OCI-LY1 (cell line): Measurements from ENCODE around the gene PRKCA.

Experiments
- H2AFZ ChIP-seq: fragments of 200-600 bp; sonication (generic), shearing (Covaris generic); 2 replicates; pipeline ENCODE4 v1.6.0; 2014; ENCODE audit warnings: antibody characterized with exemption, mild to moderate bottlenecking, low read length
- H3F3A ChIP-seq: fragments of 200-600 bp; sonication (generic), shearing (Covaris generic); 2 replicates; pipeline ENCODE4 v1.6.0; 2014; ENCODE audit warnings: mild to moderate bottlenecking, antibody characterized with exemption, low read length, moderate library complexity; ENCODE audit not compliant: insufficient read depth
- H3K27ac ChIP-seq: fragments of 200-600 bp; sonication (generic); 2 replicates; pipeline ENCODE4 v1.5.1; 2014; ENCODE audit warnings: low read length, mixed run types, mild to moderate bottlenecking, low read depth; ENCODE audit not compliant: poor library complexity, severe bottlenecking
- H3K27me3 ChIP-seq: fragments of 200-600 bp; sonication (generic); 2 replicates; pipeline ENCODE4 v1.6.0; 2014; ENCODE audit warnings: antibody characterized with exemption, mild to moderate bottlenecking, low read length, moderate library complexity; ENCODE audit not compliant: insufficient read depth
- H3K36me3 ChIP-seq: fragments of 200-600 bp; sonication (generic); 2 replicates; pipeline ENCODE4 v1.6.1; 2014; ENCODE audit warnings: mild to moderate bottlenecking, antibody characterized with exemption, low read length, moderate library complexity, mixed read lengths; ENCODE audit not compliant: insufficient read depth
- H3K4me1 ChIP-seq: fragments of 200-600 bp; sonication (generic); 2 replicates; pipeline ENCODE4 v1.5.1; 2014; ENCODE audit warnings: mild to moderate bottlenecking, low read length, moderate library complexity; ENCODE audit not compliant: insufficient read depth, severe bottlenecking
- H3K4me2 ChIP-seq: fragments of 200-600 bp; sonication (generic), shearing (Covaris generic); 2 replicates; pipeline ENCODE4 v1.6.1; 2014; ENCODE audit warnings: low read length
- H3K4me3 ChIP-seq: fragments of 200-600 bp; sonication (generic); 2 replicates; pipeline ENCODE4 v1.5.1; 2014; ENCODE audit warnings: low read length, low read depth, mild to moderate bottlenecking, mixed read lengths; ENCODE audit not compliant: poor library complexity, severe bottlenecking
- H3K79me2 ChIP-seq: fragments of 200-600 bp; shearing (Covaris generic); 2 replicates; pipeline ENCODE4 v1.6.1; 2016; ENCODE audit warnings: mixed run types, low read length, mixed read lengths; ENCODE audit not compliant: insufficient read depth
- H3K9ac ChIP-seq: fragments of 200-600 bp; sonication (generic), shearing (Covaris generic); 2 replicates; pipeline ENCODE4 v1.6.1; 2014; ENCODE audit warnings: mild to moderate bottlenecking, low read length, mixed read lengths
- H3K9me2 ChIP-seq: fragments of 200-600 bp; sonication (generic), shearing (Covaris generic); 2 replicates; pipeline ENCODE4 v1.6.1; 2014; ENCODE audit warnings: low read depth, mild to moderate bottlenecking, low read length, mixed read lengths
- H3K9me3 ChIP-seq: fragments of 200-600 bp; shearing (Covaris generic); 2 replicates; pipeline ENCODE4 v1.6.1; 2014; ENCODE audit warnings: low read length, mixed read lengths
- H4K20me1 ChIP-seq: fragments of 200-600 bp; sonication (generic), shearing (Covaris generic); 2 replicates; pipeline ENCODE4 v1.6.0; 2016; ENCODE audit warnings: mild to moderate bottlenecking, low read length; ENCODE audit not compliant: insufficient read depth
- EZH2 ChIP-seq: fragments of 200-600 bp; sonication (generic), shearing (Covaris generic); IDR thresholded peaks from 2 replicates; pipeline ENCODE4 v1.8.0; 2017; ENCODE audit warnings: borderline replicate concordance, mixed run types, mild to moderate bottlenecking, antibody characterized with exemption, low read length, moderate library complexity, mixed read lengths
- TF ChIP-seq, protein P1 (sequence below): fragments of 200-600 bp; sonication (generic), shearing (Covaris generic); IDR thresholded peaks from 2 replicates; pipeline ENCODE4 v1.5.1; 2017; ENCODE audit warnings: mild to moderate bottlenecking, antibody characterized with exemption, low read length, moderate library complexity, mixed read lengths

The PRKCA gene

DNA sequence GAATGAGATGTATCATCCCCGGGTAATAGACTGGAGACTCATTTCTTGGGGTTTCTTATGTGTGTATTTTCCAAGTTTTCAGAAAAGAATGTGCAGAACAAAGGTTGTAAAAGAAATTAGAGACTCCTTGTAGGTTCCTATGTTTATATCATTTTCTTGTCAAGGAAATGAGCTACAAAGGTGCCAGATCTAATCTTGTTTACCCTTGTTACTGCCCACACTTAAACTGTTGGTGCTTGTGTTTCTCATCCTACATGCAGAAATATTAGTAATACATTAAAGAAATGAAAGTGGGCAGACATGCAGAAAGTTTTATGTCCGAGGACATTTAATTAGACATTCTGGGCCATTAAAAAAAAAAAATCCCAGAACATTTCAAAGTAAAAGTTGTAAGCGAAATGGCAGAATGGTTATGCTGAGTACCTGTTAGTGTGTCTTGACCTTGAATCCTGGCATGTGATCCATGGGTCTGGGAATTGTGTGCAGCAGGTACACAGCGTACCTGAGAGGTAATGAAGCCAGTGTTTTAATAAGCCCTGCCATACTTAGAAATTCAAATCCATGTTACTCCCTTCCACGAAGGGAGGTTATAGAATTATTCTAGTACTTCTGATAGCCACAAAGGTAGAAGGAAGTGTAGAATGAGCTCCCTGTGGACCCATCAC lies 469.9 kb downstream of the PRKCA start:
- no peak for TF ChIP-seq EZH2
- TF ChIP-seq, protein P1, sequence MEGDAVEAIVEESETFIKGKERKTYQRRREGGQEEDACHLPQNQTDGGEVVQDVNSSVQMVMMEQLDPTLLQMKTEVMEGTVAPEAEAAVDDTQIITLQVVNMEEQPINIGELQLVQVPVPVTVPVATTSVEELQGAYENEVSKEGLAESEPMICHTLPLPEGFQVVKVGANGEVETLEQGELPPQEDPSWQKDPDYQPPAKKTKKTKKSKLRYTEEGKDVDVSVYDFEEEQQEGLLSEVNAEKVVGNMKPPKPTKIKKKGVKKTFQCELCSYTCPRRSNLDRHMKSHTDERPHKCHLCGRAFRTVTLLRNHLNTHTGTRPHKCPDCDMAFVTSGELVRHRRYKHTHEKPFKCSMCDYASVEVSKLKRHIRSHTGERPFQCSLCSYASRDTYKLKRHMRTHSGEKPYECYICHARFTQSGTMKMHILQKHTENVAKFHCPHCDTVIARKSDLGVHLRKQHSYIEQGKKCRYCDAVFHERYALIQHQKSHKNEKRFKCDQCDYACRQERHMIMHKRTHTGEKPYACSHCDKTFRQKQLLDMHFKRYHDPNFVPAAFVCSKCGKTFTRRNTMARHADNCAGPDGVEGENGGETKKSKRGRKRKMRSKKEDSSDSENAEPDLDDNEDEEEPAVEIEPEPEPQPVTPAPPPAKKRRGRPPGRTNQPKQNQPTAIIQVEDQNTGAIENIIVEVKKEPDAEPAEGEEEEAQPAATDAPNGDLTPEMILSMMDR: no peak
- Histone ChIP-seq H3K79me2 (no peaks in the 10 kb centered on the region), H4K20me1 (no peaks in the 10 kb centered on the region), H3K4me3 (no peak overlapping the region), H3K9me2 (no peaks in the 10 kb centered on the region), H3K27ac (peak overlapping the region; percentile 94), H3K9me3 (no peaks in the 10 kb centered on the region), H3F3A (no peaks in the 10 kb centered on the region), H2AFZ (no peak overlapping the region), H3K27me3 (no peaks in the 10 kb centered on the region), H3K4me2 (no peak overlapping the region), H3K9ac (no peak overlapping the region), H3K36me3 (0 out of 2 replicates have a peak, but pooled peaks cover 3% of the 10 kb centered on the region), H3K4me1 (peaks cover 44% of the 10 kb centered on the region)

DNA sequence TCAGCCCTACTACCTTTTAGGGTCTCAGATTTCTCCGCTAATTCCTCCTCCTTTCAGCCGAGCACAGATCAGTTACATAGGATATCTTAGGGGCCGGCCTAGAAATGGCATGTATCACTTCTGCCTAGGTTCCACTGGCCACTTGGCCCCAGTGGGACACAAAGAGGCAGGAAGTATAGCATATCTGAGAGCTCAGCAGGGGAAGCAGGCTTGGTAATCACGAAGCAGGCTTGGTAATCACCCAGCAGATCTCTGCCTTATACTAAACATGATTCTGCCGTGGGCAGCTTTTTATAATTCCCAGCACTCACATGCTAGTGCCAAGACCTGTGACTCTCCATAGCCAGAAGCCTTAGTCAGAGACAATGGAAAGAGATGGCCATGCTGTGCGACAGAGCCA lies 472.9 kb downstream of the PRKCA start:
- Histone ChIP-seq H3K79me2 (no peaks in the 10 kb centered on the region), H3K9me2 (no peaks in the 10 kb centered on the region), H3K4me1 (peaks cover 53% of the 10 kb centered on the region), H3K4me2 (peak overlapping the region; percentile 40; the same call in 1 of the 2 replicates), H3K4me3 (no peak overlapping the region), H3K36me3 (0 out of 2 replicates have a peak, but pooled peaks cover 3% of the 10 kb centered on the region), H3K27ac (peak overlapping the region; percentile 94), H3K27me3 (no peaks in the 10 kb centered on the region), H2AFZ (no peak overlapping the region), H3K9me3 (no peaks in the 10 kb centered on the region), H3K9ac (peak overlapping the region; percentile 51), H3F3A (no peaks in the 10 kb centered on the region), H4K20me1 (no peaks in the 10 kb centered on the region)
- TF ChIP-seq, protein P1: no peak
- no peak for TF ChIP-seq EZH2

DNA sequence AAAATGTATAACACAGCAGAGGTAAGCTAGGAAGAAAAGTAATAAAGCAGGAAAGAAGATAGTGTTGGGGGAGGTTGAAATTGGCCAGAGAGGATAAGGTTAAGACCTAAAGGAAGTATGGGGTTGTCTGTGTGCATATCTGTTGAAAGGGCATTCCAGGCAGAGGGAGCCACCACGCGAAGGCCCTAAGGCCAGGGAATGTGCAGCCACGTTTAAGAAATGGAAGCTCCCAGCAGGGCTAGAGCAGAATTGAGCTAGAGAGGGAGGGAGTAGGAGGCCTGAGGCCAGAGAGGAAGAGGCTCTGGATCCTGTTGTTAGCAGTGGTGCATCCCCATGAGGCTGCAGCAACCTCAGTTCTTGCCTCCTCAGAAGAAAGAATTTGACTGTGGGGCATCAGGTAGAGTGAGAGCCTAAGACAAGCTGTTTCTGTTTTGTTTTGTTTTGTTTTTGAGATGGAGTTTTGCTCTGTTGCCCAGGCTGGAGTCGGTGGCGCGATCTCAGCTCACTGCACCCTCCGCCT lies 473.5 kb downstream of the PRKCA start:
- Histone ChIP-seq H3K4me1 (peaks cover 54% of the 10 kb centered on the region), H3K79me2 (no peaks in the 10 kb centered on the region), H3K27me3 (no peaks in the 10 kb centered on the region), H3K4me2 (peak overlapping the region; percentile 35; the same call in 1 of the 2 replicates), H3K9me2 (no peaks in the 10 kb centered on the region), H3K9me3 (no peaks in the 10 kb centered on the region), H2AFZ (no peak overlapping the region), H3K36me3 (0 out of 2 replicates have a peak, but pooled peaks cover 3% of the 10 kb centered on the region), H3K9ac (peak overlapping the region; percentile 51; the same call in 1 of the 2 replicates), H3K27ac (peak overlapping the region; percentile 94), H3F3A (no peaks in the 10 kb centered on the region), H4K20me1 (no peaks in the 10 kb centered on the region), H3K4me3 (no peak overlapping the region)
- TF ChIP-seq, protein P1: no peak
- TF ChIP-seq EZH2: no peak
